Measurements from ENCODE around the gene ITPRIP.

The ITPRIP gene

DNA sequence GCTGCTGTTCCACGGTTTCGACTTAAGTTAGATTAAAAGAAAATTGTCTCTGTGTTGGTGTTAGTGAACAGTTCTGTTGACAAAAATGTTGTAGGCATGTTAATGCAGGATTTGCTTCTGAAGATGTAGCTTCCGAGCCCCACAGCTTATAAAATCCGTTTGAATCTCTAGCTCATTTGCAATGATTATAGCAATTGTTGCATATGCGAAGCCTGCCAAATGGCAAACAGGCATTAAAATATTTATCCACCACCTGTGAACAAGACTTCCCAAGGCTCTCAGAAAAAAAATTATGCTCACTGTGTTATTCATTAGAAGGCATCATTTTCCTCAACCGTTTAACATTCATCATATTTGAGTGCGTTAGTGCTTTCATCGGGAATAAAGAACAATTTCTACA, 29.6 kb upstream of the ITPRIP start:
- ATAC-seq, result no peak
- TF ChIP-seq TCF4 (CRISPR knock-in tag; IDR thresholded peaks at IDR 0.05; ENCODE audit: borderline replicate concordance) (no peak), ZC3H10 (CRISPR knock-in tag; IDR thresholded peaks at IDR 0.05) (no peak), ARNTL (CRISPR knock-in tag; IDR thresholded peaks at IDR 0.05; ENCODE audit: borderline replicate concordance, low read depth) (no peak), ZNF565 (CRISPR knock-in tag; conservative IDR thresholded peaks at IDR 0.05; ENCODE audit: low read depth) (no peak), OSR1 (CRISPR knock-in tag; IDR thresholded peaks at IDR 0.05) (no peak), PPARA (CRISPR knock-in tag; IDR thresholded peaks at IDR 0.05; ENCODE audit: borderline replicate concordance) (no peak), SNAI2 (CRISPR knock-in tag; IDR thresholded peaks at IDR 0.05) (no peak), TOX (CRISPR knock-in tag; IDR thresholded peaks at IDR 0.05; ENCODE audit: borderline replicate concordance) (no peak), ZFP30 (CRISPR knock-in tag; IDR thresholded peaks at IDR 0.05) (no peak), RARB (CRISPR knock-in tag; IDR thresholded peaks at IDR 0.05) (no peak), GLIS3 (CRISPR knock-in tag; IDR thresholded peaks at IDR 0.05) (no peak), BACH2 (CRISPR knock-in tag; IDR thresholded peaks at IDR 0.05; ENCODE audit: borderline replicate concordance) (no peak), ESRRG (CRISPR knock-in tag; IDR thresholded peaks at IDR 0.05) (no peak), ZNF8 (CRISPR knock-in tag; IDR thresholded peaks at IDR 0.05) (no peak)
- TF ChIP-seq, protein P1, sequence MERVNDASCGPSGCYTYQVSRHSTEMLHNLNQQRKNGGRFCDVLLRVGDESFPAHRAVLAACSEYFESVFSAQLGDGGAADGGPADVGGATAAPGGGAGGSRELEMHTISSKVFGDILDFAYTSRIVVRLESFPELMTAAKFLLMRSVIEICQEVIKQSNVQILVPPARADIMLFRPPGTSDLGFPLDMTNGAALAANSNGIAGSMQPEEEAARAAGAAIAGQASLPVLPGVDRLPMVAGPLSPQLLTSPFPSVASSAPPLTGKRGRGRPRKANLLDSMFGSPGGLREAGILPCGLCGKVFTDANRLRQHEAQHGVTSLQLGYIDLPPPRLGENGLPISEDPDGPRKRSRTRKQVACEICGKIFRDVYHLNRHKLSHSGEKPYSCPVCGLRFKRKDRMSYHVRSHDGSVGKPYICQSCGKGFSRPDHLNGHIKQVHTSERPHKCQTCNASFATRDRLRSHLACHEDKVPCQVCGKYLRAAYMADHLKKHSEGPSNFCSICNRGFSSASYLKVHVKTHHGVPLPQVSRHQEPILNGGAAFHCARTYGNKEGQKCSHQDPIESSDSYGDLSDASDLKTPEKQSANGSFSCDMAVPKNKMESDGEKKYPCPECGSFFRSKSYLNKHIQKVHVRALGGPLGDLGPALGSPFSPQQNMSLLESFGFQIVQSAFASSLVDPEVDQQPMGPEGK (CRISPR knock-in tag; IDR thresholded peaks at IDR 0.05; ENCODE audit: borderline replicate concordance), result no peak
- TF ChIP-seq, protein P2, sequence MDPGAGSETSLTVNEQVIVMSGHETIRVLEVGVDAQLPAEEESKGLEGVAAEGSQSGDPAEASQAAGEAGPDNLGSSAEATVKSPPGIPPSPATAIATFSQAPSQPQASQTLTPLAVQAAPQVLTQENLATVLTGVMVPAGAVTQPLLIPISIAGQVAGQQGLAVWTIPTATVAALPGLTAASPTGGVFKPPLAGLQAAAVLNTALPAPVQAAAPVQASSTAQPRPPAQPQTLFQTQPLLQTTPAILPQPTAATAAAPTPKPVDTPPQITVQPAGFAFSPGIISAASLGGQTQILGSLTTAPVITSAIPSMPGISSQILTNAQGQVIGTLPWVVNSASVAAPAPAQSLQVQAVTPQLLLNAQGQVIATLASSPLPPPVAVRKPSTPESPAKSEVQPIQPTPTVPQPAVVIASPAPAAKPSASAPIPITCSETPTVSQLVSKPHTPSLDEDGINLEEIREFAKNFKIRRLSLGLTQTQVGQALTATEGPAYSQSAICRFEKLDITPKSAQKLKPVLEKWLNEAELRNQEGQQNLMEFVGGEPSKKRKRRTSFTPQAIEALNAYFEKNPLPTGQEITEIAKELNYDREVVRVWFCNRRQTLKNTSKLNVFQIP (CRISPR knock-in tag; IDR thresholded peaks at IDR 0.05; ENCODE audit: borderline replicate concordance, low read depth), result no peak
- TF ChIP-seq, protein P3, sequence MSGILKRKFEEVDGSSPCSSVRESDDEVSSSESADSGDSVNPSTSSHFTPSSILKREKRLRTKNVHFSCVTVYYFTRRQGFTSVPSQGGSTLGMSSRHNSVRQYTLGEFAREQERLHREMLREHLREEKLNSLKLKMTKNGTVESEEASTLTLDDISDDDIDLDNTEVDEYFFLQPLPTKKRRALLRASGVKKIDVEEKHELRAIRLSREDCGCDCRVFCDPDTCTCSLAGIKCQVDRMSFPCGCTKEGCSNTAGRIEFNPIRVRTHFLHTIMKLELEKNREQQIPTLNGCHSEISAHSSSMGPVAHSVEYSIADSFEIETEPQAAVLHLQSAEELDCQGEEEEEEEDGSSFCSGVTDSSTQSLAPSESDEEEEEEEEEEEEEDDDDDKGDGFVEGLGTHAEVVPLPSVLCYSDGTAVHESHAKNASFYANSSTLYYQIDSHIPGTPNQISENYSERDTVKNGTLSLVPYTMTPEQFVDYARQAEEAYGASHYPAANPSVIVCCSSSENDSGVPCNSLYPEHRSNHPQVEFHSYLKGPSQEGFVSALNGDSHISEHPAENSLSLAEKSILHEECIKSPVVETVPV (CRISPR knock-in tag; IDR thresholded peaks at IDR 0.05), result no peak
- TF ChIP-seq, protein P4, sequence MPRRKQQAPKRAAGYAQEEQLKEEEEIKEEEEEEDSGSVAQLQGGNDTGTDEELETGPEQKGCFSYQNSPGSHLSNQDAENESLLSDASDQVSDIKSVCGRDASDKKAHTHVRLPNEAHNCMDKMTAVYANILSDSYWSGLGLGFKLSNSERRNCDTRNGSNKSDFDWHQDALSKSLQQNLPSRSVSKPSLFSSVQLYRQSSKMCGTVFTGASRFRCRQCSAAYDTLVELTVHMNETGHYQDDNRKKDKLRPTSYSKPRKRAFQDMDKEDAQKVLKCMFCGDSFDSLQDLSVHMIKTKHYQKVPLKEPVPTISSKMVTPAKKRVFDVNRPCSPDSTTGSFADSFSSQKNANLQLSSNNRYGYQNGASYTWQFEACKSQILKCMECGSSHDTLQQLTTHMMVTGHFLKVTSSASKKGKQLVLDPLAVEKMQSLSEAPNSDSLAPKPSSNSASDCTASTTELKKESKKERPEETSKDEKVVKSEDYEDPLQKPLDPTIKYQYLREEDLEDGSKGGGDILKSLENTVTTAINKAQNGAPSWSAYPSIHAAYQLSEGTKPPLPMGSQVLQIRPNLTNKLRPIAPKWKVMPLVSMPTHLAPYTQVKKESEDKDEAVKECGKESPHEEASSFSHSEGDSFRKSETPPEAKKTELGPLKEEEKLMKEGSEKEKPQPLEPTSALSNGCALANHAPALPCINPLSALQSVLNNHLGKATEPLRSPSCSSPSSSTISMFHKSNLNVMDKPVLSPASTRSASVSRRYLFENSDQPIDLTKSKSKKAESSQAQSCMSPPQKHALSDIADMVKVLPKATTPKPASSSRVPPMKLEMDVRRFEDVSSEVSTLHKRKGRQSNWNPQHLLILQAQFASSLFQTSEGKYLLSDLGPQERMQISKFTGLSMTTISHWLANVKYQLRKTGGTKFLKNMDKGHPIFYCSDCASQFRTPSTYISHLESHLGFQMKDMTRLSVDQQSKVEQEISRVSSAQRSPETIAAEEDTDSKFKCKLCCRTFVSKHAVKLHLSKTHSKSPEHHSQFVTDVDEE (CRISPR knock-in tag; IDR thresholded peaks at IDR 0.05), result no peak

DNA sequence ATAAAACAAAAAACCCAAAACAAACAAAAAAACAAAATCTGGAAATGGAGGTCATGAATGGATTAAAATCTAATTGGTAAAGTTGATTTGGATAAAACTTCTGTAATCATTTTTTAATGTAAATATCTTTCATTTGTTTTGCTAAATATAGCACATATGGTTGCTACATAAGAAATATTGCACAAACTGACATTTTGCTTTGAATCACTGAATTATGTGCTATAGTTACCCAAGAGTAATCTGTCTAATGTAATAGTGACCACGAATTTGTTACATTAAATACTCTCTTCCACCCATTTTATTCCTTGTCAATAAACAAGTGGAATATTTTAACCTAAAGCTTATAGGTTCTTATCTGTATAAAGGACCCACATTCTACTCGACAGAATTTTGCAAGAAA, 21.5 kb upstream of the ITPRIP start:
- TF ChIP-seq ISL1 (CRISPR knock-in tag; IDR thresholded peaks at IDR 0.05) (no peak), GLIS3 (CRISPR knock-in tag; IDR thresholded peaks at IDR 0.05) (no peak), ARNTL (CRISPR knock-in tag; IDR thresholded peaks at IDR 0.05; ENCODE audit: borderline replicate concordance, low read depth) (no peak), TCF4 (CRISPR knock-in tag; IDR thresholded peaks at IDR 0.05; ENCODE audit: borderline replicate concordance) (no peak), BACH2 (CRISPR knock-in tag; IDR thresholded peaks at IDR 0.05; ENCODE audit: borderline replicate concordance) (no peak), ZFP30 (CRISPR knock-in tag; IDR thresholded peaks at IDR 0.05) (no peak), ZNF70 (CRISPR knock-in tag; IDR thresholded peaks at IDR 0.05) (no peak), ZNF8 (CRISPR knock-in tag; IDR thresholded peaks at IDR 0.05) (no peak), TOX (CRISPR knock-in tag; IDR thresholded peaks at IDR 0.05; ENCODE audit: borderline replicate concordance) (no peak), CSDC2 (CRISPR knock-in tag; IDR thresholded peaks at IDR 0.05) (no peak), OSR1 (CRISPR knock-in tag; IDR thresholded peaks at IDR 0.05) (no peak), RARB (CRISPR knock-in tag; IDR thresholded peaks at IDR 0.05) (no peak), ESRRG (CRISPR knock-in tag; IDR thresholded peaks at IDR 0.05) (no peak), SNAI2 (CRISPR knock-in tag; IDR thresholded peaks at IDR 0.05) (no peak)
- TF ChIP-seq, protein P3 (CRISPR knock-in tag; IDR thresholded peaks at IDR 0.05), result no peak
- TF ChIP-seq, protein P1 (CRISPR knock-in tag; IDR thresholded peaks at IDR 0.05; ENCODE audit: borderline replicate concordance), result no peak
- TF ChIP-seq, protein P2 (CRISPR knock-in tag; IDR thresholded peaks at IDR 0.05; ENCODE audit: borderline replicate concordance, low read depth), result no peak
- TF ChIP-seq, protein P4 (CRISPR knock-in tag; IDR thresholded peaks at IDR 0.05), result no peak
- no peak for ATAC-seq
